ENCODE measurements around the gene AMBP.

AMBP gene

GRCh38 chr9:114071197-114071795 lies 6.8 kb downstream of the AMBP start:
- DNase-seq = no peak

- DNase-seq = no peak
These were observed 7.7 kb downstream of the AMBP start for GRCh38 chr9:114070188-114071103.

GRCh38 chr9:114069476-114070187 lies 8.5 kb downstream of the AMBP start:
- no peak for DNase-seq

GRCh38 chr9:114065304-114065703 lies 12.8 kb downstream of the AMBP start:
- no peak for DNase-seq

GRCh38 chr9:114061830-114062474 lies 16.1 kb downstream of the AMBP start:
- no peak for DNase-seq

- no peak for DNase-seq
These were observed 16.8 kb downstream of the AMBP start for GRCh38 chr9:114061292-114061691.

DNA sequence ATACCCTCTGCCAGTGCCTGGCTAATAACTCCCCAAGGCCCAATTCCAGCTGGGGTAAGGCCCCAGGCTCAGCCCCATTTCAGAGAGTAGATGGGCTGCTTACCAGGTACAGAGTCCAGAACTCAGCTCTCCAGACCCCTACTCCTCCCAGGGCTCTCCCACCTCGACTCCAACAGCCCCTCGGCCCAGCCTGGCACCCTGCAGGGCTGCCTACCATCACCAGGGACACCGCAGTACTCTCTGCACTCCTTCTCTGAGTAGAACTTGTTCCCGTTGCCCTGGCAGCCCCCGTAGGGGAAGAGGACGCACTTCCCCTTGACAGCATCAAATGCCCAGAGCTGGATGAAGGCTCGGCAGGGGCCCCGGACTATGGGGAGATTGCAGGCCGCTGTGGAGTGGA lies 17.4 kb downstream of the AMBP start:
- DNase-seq = no peak

GRCh38 chr9:114060070-114060469 lies 18.0 kb downstream of the AMBP start:
- DNase-seq = no peak

DNA sequence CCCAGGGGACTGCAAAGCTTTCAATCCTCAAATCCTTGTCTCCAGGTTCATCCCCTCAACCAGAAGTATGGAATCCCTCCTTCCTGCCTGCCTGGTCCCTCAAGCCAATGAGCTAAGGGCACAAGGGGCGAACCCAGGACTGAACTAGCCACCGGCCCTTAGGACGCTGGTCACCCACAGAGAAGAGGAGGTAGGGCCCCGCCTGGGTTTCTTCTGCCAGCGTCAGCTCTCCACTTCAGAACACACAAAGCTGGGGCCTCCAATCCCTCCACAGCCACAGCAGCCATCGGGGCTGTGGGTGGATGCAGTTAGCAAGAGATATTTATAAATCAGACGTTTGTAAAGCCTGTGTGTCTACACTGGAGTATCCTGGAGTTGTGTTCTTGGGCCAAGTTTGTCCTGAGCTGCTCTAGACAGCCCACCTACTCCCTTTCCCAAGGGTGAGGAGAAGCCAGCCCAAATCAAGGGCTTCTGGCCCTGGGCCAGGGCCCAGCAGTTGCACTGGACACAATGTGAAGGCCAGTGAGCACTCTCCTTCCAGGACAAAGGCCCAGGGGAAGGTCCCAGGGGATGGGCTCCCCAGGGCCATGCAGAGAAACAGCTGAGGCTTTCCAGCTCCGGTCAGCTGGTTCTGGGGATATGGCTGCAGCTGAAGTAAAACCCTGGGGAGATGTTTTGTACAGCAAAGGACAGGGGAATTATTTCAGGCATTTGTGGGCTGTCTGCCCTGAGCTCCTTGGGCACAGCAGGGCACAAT lies 18.9 kb downstream of the AMBP start:
- DNase-seq = no peak

DNA sequence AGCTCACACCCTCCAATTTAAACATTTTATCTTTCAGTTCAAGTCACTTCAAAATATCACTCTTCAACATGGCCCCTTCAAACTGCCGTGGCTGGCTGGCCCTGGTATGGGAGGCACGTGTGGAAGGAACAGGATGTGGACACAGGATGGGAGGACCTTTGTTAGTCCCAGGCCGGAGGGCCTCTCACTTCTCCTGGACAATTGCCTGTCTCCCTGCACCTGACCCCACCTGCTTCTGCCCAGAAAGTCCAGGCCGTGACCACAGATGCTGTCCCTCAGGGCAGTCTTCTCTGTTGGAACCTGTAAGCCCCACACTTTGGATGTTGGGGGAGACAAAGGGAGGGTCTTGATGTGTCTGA lies 19.4 kb downstream of the AMBP start:
- DNase-seq = no peak

DNA sequence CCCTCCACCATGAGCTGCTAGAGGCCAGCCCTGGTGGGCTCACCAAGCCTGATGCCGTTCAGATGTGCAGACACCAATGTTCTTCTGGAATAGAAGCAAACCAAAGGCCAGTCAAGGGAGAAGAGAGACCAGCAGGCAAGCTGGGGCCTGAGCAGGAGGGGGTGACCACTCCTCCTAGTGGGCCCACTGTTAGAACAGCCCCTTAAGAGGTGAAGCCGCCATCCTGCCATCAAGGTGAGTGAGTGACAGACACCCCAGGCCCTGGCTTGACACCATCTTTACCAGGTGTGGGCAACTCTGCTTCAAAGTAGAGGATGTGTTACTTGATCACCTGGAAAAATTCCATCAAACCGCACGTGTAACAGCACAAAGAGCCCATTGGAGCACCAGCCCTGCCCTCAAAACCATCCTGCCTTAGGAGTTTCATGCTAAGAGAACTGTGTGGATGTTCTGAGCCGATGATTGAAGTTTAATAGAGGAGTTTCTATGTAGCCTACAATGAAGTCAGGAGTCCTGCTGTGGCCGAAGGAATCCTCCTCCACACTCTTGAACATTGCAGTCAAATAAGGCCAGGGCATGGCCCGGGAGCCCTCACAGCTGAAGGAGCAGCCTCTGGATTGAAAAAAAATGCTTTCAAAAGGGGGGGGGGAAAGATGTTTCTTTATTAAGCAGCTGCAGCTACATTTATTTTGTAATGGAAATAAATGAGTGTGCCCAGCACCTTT lies 20.8 kb downstream of the AMBP start:
- no peak for DNase-seq

GRCh38 chr9:114056527-114056926 lies 21.6 kb downstream of the AMBP start:
- no peak for DNase-seq

GRCh38 chr9:114055894-114056293 lies 22.2 kb downstream of the AMBP start:
- no peak for DNase-seq

DNA sequence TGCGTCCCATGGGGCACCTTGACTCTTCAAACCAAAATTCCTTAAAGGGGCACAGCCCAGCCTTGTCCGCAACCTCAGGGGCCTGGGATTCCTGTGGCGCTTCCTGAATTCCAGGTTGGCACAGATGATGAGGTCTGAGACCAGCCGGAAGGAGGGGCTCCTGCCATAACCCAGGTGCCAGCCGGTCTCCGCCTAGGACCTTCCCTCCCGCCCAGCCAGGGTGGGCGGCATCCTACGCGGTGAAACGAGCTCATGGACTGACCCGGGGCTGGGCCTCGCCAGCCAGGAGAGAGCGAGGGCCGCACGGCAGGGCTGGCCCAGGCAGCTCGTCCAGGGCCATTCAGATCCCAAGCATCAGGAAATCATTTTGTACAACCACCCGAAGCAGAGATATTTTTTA lies 23.0 kb downstream of the AMBP start:
- DNase-seq = no peak

GRCh38 chr9:114054191-114054690 lies 23.9 kb downstream of the AMBP start:
- no peak for DNase-seq

DNA sequence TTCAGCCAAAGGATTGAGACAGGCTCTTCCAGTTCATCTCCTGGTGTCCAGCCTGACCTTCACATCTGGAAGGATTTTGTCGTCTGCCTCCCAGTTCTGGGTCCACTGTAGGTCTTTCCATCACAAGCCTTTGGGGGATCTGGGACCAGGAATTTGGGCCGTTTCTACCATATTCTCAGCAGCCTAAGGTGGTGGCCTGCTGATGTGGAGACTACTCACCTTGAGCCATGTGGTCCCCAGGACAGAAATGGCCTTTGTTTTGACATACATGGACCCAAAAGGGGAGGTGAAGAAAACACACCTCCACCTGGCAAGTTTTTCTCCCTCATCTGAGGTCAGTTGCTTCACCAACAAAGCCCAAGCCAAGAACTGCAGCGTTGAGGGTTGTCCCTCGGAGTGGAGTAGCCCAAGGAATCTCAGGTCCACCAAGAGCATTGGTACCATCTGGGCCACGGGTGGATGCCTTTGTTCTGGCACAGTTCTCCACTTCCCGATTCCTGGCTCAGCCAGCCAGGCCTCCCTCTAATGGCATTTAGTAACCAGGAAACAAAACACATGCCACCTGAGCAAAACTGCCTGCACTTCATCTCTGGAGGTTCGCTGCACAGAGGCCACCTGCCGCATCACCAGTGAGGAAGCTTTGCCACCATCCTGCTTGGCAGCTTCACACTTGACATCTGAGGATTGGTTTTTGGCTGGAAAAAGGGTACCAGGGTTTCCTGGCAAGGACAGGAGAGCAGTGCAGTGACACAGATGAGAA lies 24.7 kb downstream of the AMBP start:
- DNase-seq = no peak

GRCh38 chr9:114051706-114052105 lies 26.4 kb downstream of the AMBP start:
- DNase-seq = no peak

GRCh38 chr9:114051281-114051680 lies 26.8 kb downstream of the AMBP start:
- no peak for DNase-seq

DNA sequence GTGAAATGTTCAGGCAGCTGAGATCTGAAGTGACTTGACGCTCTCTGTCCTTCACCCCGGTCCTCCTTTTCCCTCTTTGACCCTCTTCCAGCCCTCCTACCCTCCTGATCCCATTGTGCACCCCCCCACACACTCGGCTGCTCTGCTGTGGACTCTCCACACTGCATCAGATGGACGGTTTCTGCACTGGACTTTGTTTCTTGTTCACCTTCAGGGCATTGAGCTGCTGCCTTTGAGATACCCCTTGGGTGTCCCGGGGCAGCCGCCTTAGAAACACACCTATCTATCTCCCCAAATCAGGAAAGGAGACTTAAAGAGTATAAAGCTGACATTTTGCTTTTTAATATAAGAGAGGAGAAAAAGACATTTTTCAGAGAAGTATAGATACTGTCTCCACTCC lies 27.5 kb downstream of the AMBP start:
- no peak for DNase-seq

GRCh38 chr9:114050226-114050568 lies 27.9 kb downstream of the AMBP start:
- no peak for DNase-seq
